ENCODE data around the gene CERS4.

The CERS4 gene

GRCh38 chr19:8310342-8311055, 101.3 kb downstream of the CERS4 start:
- Histone ChIP-seq H3K9me3 (ENCODE audit: control insufficient read depth, low read length) (no peaks in the 10 kb centered on the region), H3K23ac (ENCODE audit: low read length in 2 of 2) (no peak overlapping the region), H4K91ac (ENCODE audit: low read length) (no peak overlapping the region), H3K4me1 (ENCODE audit: control insufficient read depth, insufficient read depth, low read depth, low read length) (peaks cover 19% of the 10 kb centered on the region), H2BK12ac (ENCODE audit: low read length in 2 of 2) (no peak overlapping the region), H3K27me3 (ENCODE audit: control insufficient read depth in 1 of 2, insufficient read depth in 1 of 2, low read length in 2 of 2) (no peaks in the 10 kb centered on the region), H4K8ac (ENCODE audit: low read length) (no peak overlapping the region), H2BK120ac (ENCODE audit: low read depth, low read length) (no peak overlapping the region), H2AK5ac (ENCODE audit: low read length, severe bottlenecking) (no peak overlapping the region), H3K4me2 (ENCODE audit: low read length, poor library complexity, severe bottlenecking) (no peak overlapping the region), H2BK5ac (ENCODE audit: low read depth, low read length, poor library complexity, severe bottlenecking) (no peak overlapping the region), H3K79me1 (replicated peaks; ENCODE audit: low read length, poor library complexity, severe bottlenecking) (peaks cover 15% of the 10 kb centered on the region), H2BK15ac (ENCODE audit: low read depth, poor library complexity, severe bottlenecking) (no peak overlapping the region), H3K14ac (ENCODE audit: low read length in 2 of 2) (no peak overlapping the region), H3K36me3 (ENCODE audit: control insufficient read depth in 1 of 2, insufficient read depth in 2 of 2, low read depth in 1 of 2, low read length in 2 of 2) (peaks cover 56 to 63% of the 10 kb centered on the region in 2 experiments), H3K4me3 (ENCODE audit: insufficient read depth in 1 of 2, low read depth in 1 of 2, low read length in 2 of 2) (no peak overlapping the region), H3K27ac (ENCODE audit: low read length, poor library complexity, severe bottlenecking) (no peak overlapping the region), H3K9ac (ENCODE audit: low read length) (no peak overlapping the region), H3K4ac (ENCODE audit: low read depth in 1 of 2, low read length in 2 of 2) (no peak overlapping the region), H2AFZ (ENCODE audit: low read depth, low read length) (no peak overlapping the region), H3K18ac (ENCODE audit: low read depth in 1 of 2, low read length in 2 of 2) (no peak overlapping the region)
- WGBS: 99% methylated on average over 17 of the region's 17 CpGs
- DNase-seq: no peak

GRCh38 chr19:8311461-8312260, 102.5 kb downstream of the CERS4 start:
- peaks cover 65 to 67% of the 10 kb centered on the region in 2 experiments for H3K36me3 ChIP-seq (ENCODE audit: control insufficient read depth in 1 of 2, insufficient read depth in 2 of 2, low read depth in 1 of 2, low read length in 2 of 2)
- no peak overlapping the region for H3K23ac ChIP-seq (ENCODE audit: low read length in 2 of 2)
- DNase-seq: no peak
- no peak overlapping the region for H3K4me3 ChIP-seq (ENCODE audit: insufficient read depth in 1 of 2, low read depth in 1 of 2, low read length in 2 of 2)
- no peak overlapping the region for H3K4me2 ChIP-seq (ENCODE audit: low read length, poor library complexity, severe bottlenecking)
- H3K27me3 ChIP-seq (ENCODE audit: control insufficient read depth in 1 of 2, insufficient read depth in 1 of 2, low read length in 2 of 2): no peaks in the 10 kb centered on the region
- no peak overlapping the region for H2BK15ac ChIP-seq (ENCODE audit: low read depth, poor library complexity, severe bottlenecking)
- H2BK5ac ChIP-seq (ENCODE audit: low read depth, low read length, poor library complexity, severe bottlenecking): no peak overlapping the region
- H3K18ac ChIP-seq (ENCODE audit: low read depth in 1 of 2, low read length in 2 of 2): no peak overlapping the region
- H3K14ac ChIP-seq (ENCODE audit: low read length in 2 of 2): no peak overlapping the region
- no peak overlapping the region for H2BK120ac ChIP-seq (ENCODE audit: low read depth, low read length)
- no peak overlapping the region for H2AFZ ChIP-seq (ENCODE audit: low read depth, low read length)
- H3K79me1 ChIP-seq (replicated peaks; ENCODE audit: low read length, poor library complexity, severe bottlenecking): peaks cover 16% of the 10 kb centered on the region
- no peak overlapping the region for H3K9ac ChIP-seq (ENCODE audit: low read length)
- no peaks in the 10 kb centered on the region for H3K9me3 ChIP-seq (ENCODE audit: control insufficient read depth, low read length)
- H2BK12ac ChIP-seq (ENCODE audit: low read length in 2 of 2): no peak overlapping the region
- H3K27ac ChIP-seq (ENCODE audit: low read length, poor library complexity, severe bottlenecking): no peak overlapping the region
- H4K91ac ChIP-seq (ENCODE audit: low read length): no peak overlapping the region
- H3K4ac ChIP-seq (ENCODE audit: low read depth in 1 of 2, low read length in 2 of 2): no peak overlapping the region
- no peak overlapping the region for H4K8ac ChIP-seq (ENCODE audit: low read length)
- WGBS: 93% methylated on average over 15 of the region's 16 CpGs
- H2AK5ac ChIP-seq (ENCODE audit: low read length, severe bottlenecking): no peak overlapping the region
- peaks cover 17% of the 10 kb centered on the region for H3K4me1 ChIP-seq (ENCODE audit: control insufficient read depth, insufficient read depth, low read depth, low read length)
